ENCODE measurements around the gene SLC30A2.

DNA sequence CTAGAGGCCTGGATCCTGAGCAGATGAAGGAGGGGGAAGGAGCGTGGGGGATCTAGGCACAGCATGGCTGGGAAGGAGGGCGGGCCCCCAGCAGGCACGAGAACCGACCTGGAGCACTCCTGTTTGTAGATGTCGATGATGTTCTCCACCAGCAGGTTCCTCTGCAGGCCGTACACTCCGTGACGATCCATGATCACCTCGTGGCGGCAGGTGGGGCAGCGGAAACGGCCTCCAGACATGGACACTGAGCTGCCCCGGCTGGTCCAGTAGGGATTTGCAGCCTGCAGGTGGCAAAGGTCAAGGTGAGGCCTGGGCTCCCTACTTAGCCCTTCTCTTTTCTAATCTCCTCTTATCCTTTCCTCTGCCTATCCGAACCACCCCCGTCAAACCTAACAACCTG is 20.2 kb upstream of the SLC30A2 start:
- TF ChIP-seq, protein P1, sequence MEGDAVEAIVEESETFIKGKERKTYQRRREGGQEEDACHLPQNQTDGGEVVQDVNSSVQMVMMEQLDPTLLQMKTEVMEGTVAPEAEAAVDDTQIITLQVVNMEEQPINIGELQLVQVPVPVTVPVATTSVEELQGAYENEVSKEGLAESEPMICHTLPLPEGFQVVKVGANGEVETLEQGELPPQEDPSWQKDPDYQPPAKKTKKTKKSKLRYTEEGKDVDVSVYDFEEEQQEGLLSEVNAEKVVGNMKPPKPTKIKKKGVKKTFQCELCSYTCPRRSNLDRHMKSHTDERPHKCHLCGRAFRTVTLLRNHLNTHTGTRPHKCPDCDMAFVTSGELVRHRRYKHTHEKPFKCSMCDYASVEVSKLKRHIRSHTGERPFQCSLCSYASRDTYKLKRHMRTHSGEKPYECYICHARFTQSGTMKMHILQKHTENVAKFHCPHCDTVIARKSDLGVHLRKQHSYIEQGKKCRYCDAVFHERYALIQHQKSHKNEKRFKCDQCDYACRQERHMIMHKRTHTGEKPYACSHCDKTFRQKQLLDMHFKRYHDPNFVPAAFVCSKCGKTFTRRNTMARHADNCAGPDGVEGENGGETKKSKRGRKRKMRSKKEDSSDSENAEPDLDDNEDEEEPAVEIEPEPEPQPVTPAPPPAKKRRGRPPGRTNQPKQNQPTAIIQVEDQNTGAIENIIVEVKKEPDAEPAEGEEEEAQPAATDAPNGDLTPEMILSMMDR (conservative IDR thresholded peaks at IDR 0.05; ENCODE audit: low read depth, low read length): no peak
- TF ChIP-seq EZH2 (IDR thresholded peaks at IDR 0.05; ENCODE audit: low read length, unreplicated experiment): no peak

Measured in PC-3 (cell line).